KMS-11 (cell line): Measurements from ENCODE around the gene PDZRN3.

Source experiments
- H2AFZ ChIP-seq: fragments of 200-600 bp; sonication (generic); 2 replicates; pipeline ENCODE4 v1.6.1; 2016; ENCODE audit warnings: antibody characterized with exemption, mixed run types, low read depth
- H3K27ac ChIP-seq: fragments of 200-600 bp; sonication (generic); 2 replicates; pipeline ENCODE4 v1.6.1; 2016; ENCODE audit warnings: mild to moderate bottlenecking, mixed run types
- H3K27me3 ChIP-seq: fragments of 200-600 bp; sonication (generic); 2 replicates; pipeline ENCODE4 v1.6.1; 2017; ENCODE audit warnings: mild to moderate bottlenecking, low read depth, mixed run types, moderate library complexity; ENCODE audit not compliant: insufficient read depth
- H3K36me3 ChIP-seq: fragments of 200-600 bp; sonication (generic); 2 replicates; pipeline ENCODE4 v1.6.1; 2017; ENCODE audit warnings: mild to moderate bottlenecking, mixed run types; ENCODE audit not compliant: insufficient read depth
- H3K4me1 ChIP-seq: fragments of 200-600 bp; sonication (generic); 2 replicates; pipeline ENCODE4 v1.6.1; 2016; ENCODE audit warnings: mild to moderate bottlenecking, low read depth, mixed run types; ENCODE audit not compliant: poor library complexity, severe bottlenecking
- H3K4me2 ChIP-seq: fragments of 200-600 bp; sonication (generic); 2 replicates; pipeline ENCODE4 v1.7.0; 2016; ENCODE audit warnings: mild to moderate bottlenecking, mixed run types
- H3K4me3 ChIP-seq: fragments of 200-600 bp; sonication (generic); IDR thresholded peaks from 2 replicates; pipeline ENCODE4 v1.6.1; 2017; ENCODE audit warnings: low read depth, low read length, mixed read lengths; ENCODE audit not compliant: insufficient read depth
- H3K79me2 ChIP-seq: fragments of 200-600 bp; sonication (generic); 2 replicates; pipeline ENCODE4 v1.6.1; 2016; ENCODE audit warnings: low read depth, mixed run types; ENCODE audit not compliant: insufficient read depth
- H3K9ac ChIP-seq: fragments of 200-600 bp; sonication (generic); 2 replicates; pipeline ENCODE4 v1.6.1; 2016; ENCODE audit warnings: mild to moderate bottlenecking, mixed run types
- H4K20me1 ChIP-seq: fragments of 200-600 bp; sonication (generic); 2 replicates; pipeline ENCODE4 v1.6.1; 2016; ENCODE audit warnings: mild to moderate bottlenecking, mixed run types; ENCODE audit not compliant: insufficient read depth
- CTCF ChIP-seq: fragments of 200-600 bp; sonication (generic); conservative IDR thresholded peaks from 2 replicates; pipeline ENCODE4 v1.6.1; 2017; ENCODE audit warnings: low read depth, mild to moderate bottlenecking, antibody characterized with exemption, low read length, moderate library complexity, mixed read lengths

PDZRN3 gene

GRCh38 chr3:73504852-73505251, 119.9 kb downstream of the PDZRN3 start:
- Histone ChIP-seq H3K27ac (no peak overlapping the region), H3K79me2 (no peaks in the 10 kb centered on the region), H3K27me3 (no peaks in the 10 kb centered on the region), H3K4me2 (no peak overlapping the region), H3K36me3 (no peaks in the 10 kb centered on the region), H3K4me3 (no peak overlapping the region), H2AFZ (no peak overlapping the region), H3K4me1 (peaks cover 16% of the 10 kb centered on the region), H4K20me1 (no peaks in the 10 kb centered on the region), H3K9ac (no peak overlapping the region)
- no peak for TF ChIP-seq CTCF

GRCh38 chr3:73504239-73504638, 120.5 kb downstream of the PDZRN3 start:
- Histone ChIP-seq H3K4me2 (peak overlapping the region; percentile 49; the same call in 1 of the 2 replicates), H3K4me1 (peaks cover 16% of the 10 kb centered on the region), H3K4me3 (no peak overlapping the region), H3K79me2 (no peaks in the 10 kb centered on the region), H3K9ac (no peak overlapping the region), H4K20me1 (no peaks in the 10 kb centered on the region), H3K27ac (no peak overlapping the region), H3K36me3 (no peaks in the 10 kb centered on the region), H2AFZ (peak overlapping the region; percentile 48; the same call in 1 of the 2 replicates), H3K27me3 (no peaks in the 10 kb centered on the region)
- no peak for TF ChIP-seq CTCF

- Histone ChIP-seq H3K4me2 (peak overlapping the region; percentile 49; the same call in 1 of the 2 replicates), H3K4me3 (no peak overlapping the region), H3K79me2 (no peaks in the 10 kb centered on the region), H3K4me1 (peaks cover 16% of the 10 kb centered on the region), H3K27ac (no peak overlapping the region), H4K20me1 (no peaks in the 10 kb centered on the region), H3K27me3 (no peaks in the 10 kb centered on the region), H2AFZ (peak overlapping the region; percentile 48; the same call in 1 of the 2 replicates), H3K9ac (no peak overlapping the region), H3K36me3 (no peaks in the 10 kb centered on the region)
- TF ChIP-seq CTCF, result no peak
Measured at GRCh38 chr3:73503781-73504180, 121.0 kb downstream of the PDZRN3 start.

- H3K4me1 ChIP-seq, result peaks cover 16% of the 10 kb centered on the region
- H3K79me2 ChIP-seq, result no peaks in the 10 kb centered on the region
- H4K20me1 ChIP-seq, result no peaks in the 10 kb centered on the region
- no peaks in the 10 kb centered on the region for H3K36me3 ChIP-seq
- H3K9ac ChIP-seq, result no peak overlapping the region
- TF ChIP-seq CTCF, result peak; percentile 77
- H2AFZ ChIP-seq, result no peak overlapping the region; the same call in 1 of the 2 replicates
- H3K4me3 ChIP-seq, result no peak overlapping the region
- no peak overlapping the region for H3K27ac ChIP-seq
- H3K27me3 ChIP-seq, result no peaks in the 10 kb centered on the region
- H3K4me2 ChIP-seq, result peak overlapping the region; percentile 49; the same call in 1 of the 2 replicates
Measured at GRCh38 chr3:73502609-73503583, 121.8 kb downstream of the PDZRN3 start.
